GM13976 (cell line): ENCODE results near the gene SULT1A1.
"Not testable (repeated sequence)": the region's sequence is repeated elsewhere in the genome, so short reads cannot be mapped to it uniquely, and the experiment has no call there.

ENCODE experiments used
- DNase-seq: peaks from one replicate; pipeline ENCODE4 v3.0.0; 2012; ENCODE audit warnings: low spot score
- in situ Hi-C: fragments of 300-500 bp; cut with MboI; formaldehyde crosslinking; loops from one replicate; pipeline ENCODE4 v1.12.0; 2022; ENCODE audit warnings: low sequenced_read_pairs, mixed read lengths, inconsistent platforms; ENCODE audit not compliant: unreplicated experiment
- TF ChIP-seq, protein P1 (sequence below): IDR thresholded peaks from 2 replicates; pipeline ENCODE4 v1.5.1; 2012; ENCODE audit warnings: borderline replicate concordance, mild to moderate bottlenecking; ENCODE audit not compliant: insufficient read depth; ENCODE audit errors: extremely low read depth, missing control alignments, control extremely low read depth

The SULT1A1 gene

DNA sequence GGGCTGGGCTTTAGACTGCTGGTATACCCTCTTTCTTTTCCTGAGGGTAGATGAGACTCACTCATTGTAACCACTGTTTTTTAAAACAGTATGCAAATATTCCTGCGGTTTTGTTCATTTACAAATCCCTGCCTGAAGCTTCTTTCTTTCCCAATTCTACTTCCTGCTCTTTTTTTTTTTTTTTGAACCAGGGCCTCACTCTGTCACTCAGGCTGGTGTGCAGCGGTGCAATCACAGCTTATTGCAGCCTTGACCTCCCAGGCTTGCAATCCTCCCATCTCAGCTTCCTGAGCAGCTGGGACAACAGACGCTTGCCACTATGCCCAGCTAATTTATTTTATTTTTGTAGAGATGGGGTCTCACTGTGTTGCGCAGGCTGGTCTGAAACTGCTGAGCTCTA, 8.0 kb upstream of the SULT1A1 start:
- in situ Hi-C loops: no loop called here
- DNase-seq: peak; percentile 1
- TF ChIP-seq, protein P1, sequence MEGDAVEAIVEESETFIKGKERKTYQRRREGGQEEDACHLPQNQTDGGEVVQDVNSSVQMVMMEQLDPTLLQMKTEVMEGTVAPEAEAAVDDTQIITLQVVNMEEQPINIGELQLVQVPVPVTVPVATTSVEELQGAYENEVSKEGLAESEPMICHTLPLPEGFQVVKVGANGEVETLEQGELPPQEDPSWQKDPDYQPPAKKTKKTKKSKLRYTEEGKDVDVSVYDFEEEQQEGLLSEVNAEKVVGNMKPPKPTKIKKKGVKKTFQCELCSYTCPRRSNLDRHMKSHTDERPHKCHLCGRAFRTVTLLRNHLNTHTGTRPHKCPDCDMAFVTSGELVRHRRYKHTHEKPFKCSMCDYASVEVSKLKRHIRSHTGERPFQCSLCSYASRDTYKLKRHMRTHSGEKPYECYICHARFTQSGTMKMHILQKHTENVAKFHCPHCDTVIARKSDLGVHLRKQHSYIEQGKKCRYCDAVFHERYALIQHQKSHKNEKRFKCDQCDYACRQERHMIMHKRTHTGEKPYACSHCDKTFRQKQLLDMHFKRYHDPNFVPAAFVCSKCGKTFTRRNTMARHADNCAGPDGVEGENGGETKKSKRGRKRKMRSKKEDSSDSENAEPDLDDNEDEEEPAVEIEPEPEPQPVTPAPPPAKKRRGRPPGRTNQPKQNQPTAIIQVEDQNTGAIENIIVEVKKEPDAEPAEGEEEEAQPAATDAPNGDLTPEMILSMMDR: no peak

GRCh38 chr16:28616636-28617035, 6.8 kb upstream of the SULT1A1 start:
- peak; percentile 0 for DNase-seq
- TF ChIP-seq, protein P1: no peak
- in situ Hi-C loops: no loop called here

- in situ Hi-C loops, DNase-seq: not testable (repeated sequence)
These were observed 6.4 kb upstream of the SULT1A1 start for GRCh38 chr16:28616224-28616577.

DNA sequence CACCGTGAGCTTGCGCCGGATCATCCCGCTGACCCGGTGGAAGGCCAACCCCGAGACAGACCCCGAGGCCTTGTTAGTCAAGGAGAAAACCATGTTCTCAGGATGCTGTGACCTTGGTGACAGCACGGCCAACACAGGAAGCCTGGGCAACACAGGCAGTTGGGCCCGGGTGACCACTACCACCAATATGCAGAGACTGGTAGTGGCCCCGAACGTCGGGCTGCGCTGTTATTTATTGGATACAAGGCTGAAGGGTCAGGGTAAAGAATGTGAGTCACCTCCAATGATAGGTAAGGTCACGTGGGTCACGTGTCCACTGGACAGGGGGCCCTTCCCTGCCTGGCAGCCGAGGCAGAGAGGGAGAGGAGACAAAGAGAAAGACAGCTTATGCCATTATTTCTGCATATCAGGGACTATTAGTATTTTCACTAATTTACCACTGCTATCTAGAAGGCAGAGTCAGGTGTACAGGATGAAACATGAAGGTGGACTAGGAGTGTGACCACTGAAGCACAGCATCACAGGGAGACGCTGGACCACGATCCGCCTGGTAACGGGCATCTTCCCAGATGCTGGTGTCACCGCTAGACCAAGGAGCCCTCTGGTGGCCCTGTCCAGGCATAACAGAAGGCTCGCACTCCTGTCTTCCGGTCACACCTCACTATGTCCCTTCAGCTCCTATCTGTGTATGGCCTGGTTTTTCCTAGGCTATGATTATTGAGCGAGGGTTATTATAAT, 5.8 kb upstream of the SULT1A1 start:
- DNase-seq, in situ Hi-C loops: not testable (repeated sequence)
- TF ChIP-seq, protein P1: peak; percentile 47

DNA sequence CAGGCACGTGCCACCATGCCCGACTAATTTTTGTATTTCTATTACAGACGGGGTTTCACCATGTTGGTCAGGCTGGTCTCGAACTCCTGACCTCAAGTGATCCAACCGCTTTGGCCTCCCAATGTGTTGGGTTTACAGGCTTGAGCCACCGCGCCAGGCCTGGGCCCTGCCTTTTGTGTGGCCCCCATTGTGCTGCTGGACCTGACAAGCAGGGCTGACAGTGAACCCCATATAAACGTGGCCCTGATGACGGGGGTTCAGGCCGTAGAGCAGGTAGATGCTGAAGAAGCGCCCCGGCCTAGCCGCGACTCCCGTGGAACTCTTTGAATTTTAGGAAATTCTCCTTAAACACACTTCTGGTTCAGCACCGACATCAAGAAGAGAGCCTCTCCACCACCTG, 4.7 kb upstream of the SULT1A1 start:
- in situ Hi-C loops, DNase-seq: not testable (repeated sequence)

- DNase-seq, in situ Hi-C loops: not testable (repeated sequence)
These were observed 4.1 kb upstream of the SULT1A1 start for GRCh38 chr16:28613912-28614311.

- DNase-seq, in situ Hi-C loops: not testable (repeated sequence)
These were observed 2.8 kb upstream of the SULT1A1 start for GRCh38 chr16:28612359-28613280.

- TF ChIP-seq, protein P1: no peak
- DNase-seq: no peak
- in situ Hi-C loops: no loop called here
These were observed 849 bp upstream of the SULT1A1 start for GRCh38 chr16:28610595-28611191.

GRCh38 chr16:28608867-28609596, 812 bp downstream of the SULT1A1 start:
- in situ Hi-C loops: not testable (repeated sequence)

DNA sequence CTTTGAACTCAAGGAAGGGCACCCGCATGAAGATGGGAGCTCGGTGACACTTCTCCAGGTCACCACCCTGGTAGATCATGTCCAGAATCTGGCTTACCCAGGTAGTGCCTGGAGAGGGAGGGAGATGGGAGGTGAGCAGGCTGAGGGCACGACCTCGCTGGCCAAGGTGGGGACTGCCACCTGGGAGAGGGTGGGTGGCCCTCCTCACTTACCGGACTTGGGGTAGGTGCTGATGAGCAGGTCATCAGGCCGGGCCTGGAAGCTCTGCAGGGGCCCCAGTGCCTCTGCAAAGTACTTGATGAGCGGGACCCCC, 1.4 kb downstream of the SULT1A1 start:
- in situ Hi-C loops, DNase-seq: not testable (repeated sequence)

More at GRCh38 chr16:28608867-28609596, 812 bp downstream of the SULT1A1 start:
- not testable (repeated sequence) for DNase-seq

DNA sequence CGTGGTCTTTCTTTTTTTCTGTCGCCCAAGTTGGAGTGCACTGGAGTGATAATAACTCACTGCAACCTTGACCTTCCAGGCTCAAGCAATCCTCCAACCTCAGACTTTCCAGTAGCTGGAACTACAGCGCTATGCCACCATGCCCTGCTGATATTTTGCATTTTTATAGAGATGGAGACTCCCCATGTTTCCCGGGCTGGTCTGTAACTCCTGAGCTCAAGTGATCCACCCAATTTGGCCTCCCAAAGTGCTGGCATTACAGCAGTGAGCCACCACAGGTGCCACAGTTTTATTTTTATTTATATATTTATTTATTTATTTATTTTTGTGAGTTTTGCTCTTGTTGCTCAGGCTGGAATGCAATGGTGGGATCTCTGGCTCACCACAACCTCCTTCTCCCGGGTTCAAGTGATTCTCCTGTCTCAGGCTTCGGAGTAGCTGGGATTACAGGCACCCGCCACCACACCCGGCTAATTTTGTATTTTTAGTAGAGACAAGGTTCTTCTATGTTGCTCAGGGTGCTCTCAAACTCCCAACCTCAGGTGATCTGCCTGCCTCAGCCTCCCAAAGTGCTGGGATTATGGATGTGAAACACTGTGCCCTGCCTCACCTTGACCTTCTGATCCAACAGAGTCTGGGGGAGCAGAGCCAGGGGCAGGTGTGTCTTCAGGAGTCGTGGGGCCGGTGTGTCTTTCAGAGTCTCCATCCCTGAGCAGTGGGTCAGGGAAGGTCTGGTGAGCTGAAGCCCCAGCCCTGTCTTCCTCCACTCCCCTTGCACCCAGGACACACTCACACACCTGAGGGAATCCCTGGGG, 2.0 kb downstream of the SULT1A1 start:
- in situ Hi-C loops, DNase-seq: not testable (repeated sequence)
